Globus pallidus (tissue), 1 donor: ENCODE results near the gene ELMO1.
A peak's percentile ranks its signal among the peaks of the same experiment; 100 is the strongest.

Experiments
- DNase-seq: peaks from one replicate; pipeline ENCODE4 v3.0.0-alpha.2; 2015; ENCODE audit warnings: low spot score

ELMO1 gene

GRCh38 chr7:37368540-37368939 is 80.1 kb downstream of the ELMO1 start:
- no peak for DNase-seq

GRCh38 chr7:37367010-37367409 is 81.7 kb downstream of the ELMO1 start:
- no peak for DNase-seq

GRCh38 chr7:37366445-37366844 is 82.2 kb downstream of the ELMO1 start:
- DNase-seq: no peak

- no peak for DNase-seq
Observed at GRCh38 chr7:37365405-37365804, 83.3 kb downstream of the ELMO1 start.

GRCh38 chr7:37364856-37365255 is 83.8 kb downstream of the ELMO1 start:
- no peak for DNase-seq

GRCh38 chr7:37363536-37364491 is 84.8 kb downstream of the ELMO1 start:
- no peak for DNase-seq

- DNase-seq: no peak
Observed at GRCh38 chr7:37362802-37363201, 85.9 kb downstream of the ELMO1 start.

GRCh38 chr7:37360484-37360883 is 88.2 kb downstream of the ELMO1 start:
- DNase-seq: no peak

GRCh38 chr7:37359662-37360444 is 88.8 kb downstream of the ELMO1 start:
- DNase-seq: no peak

- no peak for DNase-seq
Observed at GRCh38 chr7:37359180-37359579, 89.5 kb downstream of the ELMO1 start.

GRCh38 chr7:37357637-37357996 is 91.0 kb downstream of the ELMO1 start:
- no peak for DNase-seq

GRCh38 chr7:37356911-37357636 is 91.6 kb downstream of the ELMO1 start:
- DNase-seq: no peak

- DNase-seq: peak; percentile 65
Observed at GRCh38 chr7:37354656-37355131, 94.0 kb downstream of the ELMO1 start.

- no peak for DNase-seq
Observed at GRCh38 chr7:37353949-37354655, 94.6 kb downstream of the ELMO1 start.

GRCh38 chr7:37352974-37353948 is 95.4 kb downstream of the ELMO1 start:
- DNase-seq: no peak

- no peak for DNase-seq
Observed at GRCh38 chr7:37352251-37352880, 96.3 kb downstream of the ELMO1 start.

- DNase-seq: no peak
Observed at GRCh38 chr7:37351716-37352115, 96.9 kb downstream of the ELMO1 start.

GRCh38 chr7:37349979-37350590 is 98.6 kb downstream of the ELMO1 start:
- no peak for DNase-seq

- no peak for DNase-seq
Observed at GRCh38 chr7:37348982-37349381, 99.7 kb downstream of the ELMO1 start.
